Subcutaneous abdominal adipose tissue (tissue), 5 donors: ENCODE data around the gene CASP10.
"Not testable (repeated sequence)": the region's sequence is repeated elsewhere in the genome, so short reads cannot be mapped to it uniquely, and the experiment has no call there.

ENCODE experiments used
- H3K27ac ChIP-seq: one replicate; pipeline ENCODE4 v1.7.0; 2013; ENCODE audit warnings: low read depth, mild to moderate bottlenecking, inconsistent platforms, low read length, moderate library complexity
- H3K27me3 ChIP-seq, 5 donors: one replicate each; pipeline ENCODE4 v1.7.0; 2013; ENCODE audit warnings: low read length in 5 of 5, inconsistent platforms in 1 of 5; ENCODE audit not compliant: control insufficient read depth in 5 of 5, insufficient read depth in 4 of 5
- H3K36me3 ChIP-seq, 5 donors: one replicate each; pipeline ENCODE4 v1.7.0; 2013; ENCODE audit warnings: low read length in 5 of 5; ENCODE audit not compliant: control insufficient read depth in 5 of 5, insufficient read depth in 5 of 5
- H3K4me1 ChIP-seq, 5 donors: one replicate each; pipeline ENCODE4 v1.7.0; 2013; ENCODE audit warnings: low read length in 5 of 5, mild to moderate bottlenecking in 3 of 5, moderate library complexity in 1 of 5; ENCODE audit not compliant: control insufficient read depth in 5 of 5, insufficient read depth in 5 of 5
- H3K4me3 ChIP-seq, 5 donors: one replicate each; pipeline ENCODE4 v1.7.0; 2013; ENCODE audit warnings: low read length in 5 of 5, low read depth in 1 of 5
- H3K9ac ChIP-seq, 5 donors: one replicate each; pipeline ENCODE4 v1.7.0; 2013; ENCODE audit warnings: low read length in 5 of 5, mild to moderate bottlenecking in 4 of 5, moderate library complexity in 3 of 5
- H3K9me3 ChIP-seq, 5 donors: one replicate each; pipeline ENCODE4 v1.7.0; 2013; ENCODE audit warnings: low read length in 5 of 5; ENCODE audit not compliant: control insufficient read depth in 5 of 5
- donor health status: healthy.
- donor health status: healthy.
- donor health status: healthy.
- donor health status: healthy.
- donor health status: healthy.

Gene CASP10

GRCh38 chr2:201176081-201176481 is 6.9 kb upstream of the CASP10 start:
- Histone ChIP-seq H3K27me3 (no peaks in the 10 kb centered on the region), H3K27ac (no peak overlapping the region), H3K9me3 (peaks cover 0 to 6% (median 3%) of the 10 kb centered on the region in 5 donors), H3K4me3 (no peak overlapping the region), H3K9ac (no peak overlapping the region), H3K4me1 (no peaks in the 10 kb centered on the region), H3K36me3 (no peaks in the 10 kb centered on the region)

GRCh38 chr2:201180010-201180409 is 2.9 kb upstream of the CASP10 start:
- Histone ChIP-seq H3K36me3 (no peaks in the 10 kb centered on the region), H3K27ac (no peak overlapping the region), H3K4me1 (peaks cover 0 to 15% (median 9%) of the 10 kb centered on the region in 5 donors), H3K27me3 (no peaks in the 10 kb centered on the region), H3K9ac (no peak overlapping the region), H3K9me3 (no peaks in the 10 kb centered on the region), H3K4me3 (no peak overlapping the region)

GRCh38 chr2:201183365-201183727 is 405 bp downstream of the CASP10 start:
- peaks cover 0 to 34% (median 20%) of the 10 kb centered on the region in 5 donors for H3K4me1 ChIP-seq
- H3K36me3 ChIP-seq, result peaks cover 0 to 5% (median 2%) of the 10 kb centered on the region in 5 donors
- peak overlapping the region; percentile 57 to 85 (median 70) for H3K4me3 ChIP-seq
- peak overlapping the region; percentile 61 for H3K27ac ChIP-seq
- peak overlapping the region; percentile 42 to 79 (median 59) for H3K9ac ChIP-seq
- no peaks in the 10 kb centered on the region for H3K27me3 ChIP-seq
- no peaks in the 10 kb centered on the region for H3K9me3 ChIP-seq

- H3K27me3 ChIP-seq, H3K36me3 ChIP-seq, H3K9me3 ChIP-seq: not testable (repeated sequence)
- H3K27ac ChIP-seq, result peak overlapping the region; percentile 61
- H3K4me3 ChIP-seq, result peak overlapping the region; percentile 57 to 85 (median 70)
- peaks cover 0 to 34% (median 20%) of the 10 kb centered on the region in 5 donors for H3K4me1 ChIP-seq
- peak overlapping the region; percentile 52 to 73 (median 59) for H3K9ac ChIP-seq
Measured at GRCh38 chr2:201183835-201184234, 894 bp downstream of the CASP10 start.

DNA sequence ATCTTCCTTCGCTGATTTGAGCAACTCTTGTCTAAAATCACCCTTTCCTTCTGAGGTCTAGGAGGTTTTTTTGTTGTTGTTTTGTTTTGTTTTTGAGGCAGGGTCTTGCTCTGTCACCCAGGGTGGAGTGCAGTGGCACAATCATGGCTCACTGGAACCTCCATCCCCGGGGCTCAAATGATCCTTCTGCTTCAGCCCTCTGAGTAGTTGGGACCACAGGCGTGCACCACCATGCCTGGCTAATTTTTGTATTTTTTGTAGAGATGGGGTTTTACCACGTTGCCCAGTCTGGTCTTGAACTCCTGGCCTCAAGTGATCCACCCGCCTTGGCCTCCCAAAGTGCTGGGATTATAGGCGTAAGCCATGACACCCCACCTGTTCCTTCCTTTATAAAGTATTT is 1.3 kb downstream of the CASP10 start:
- peak overlapping the region; percentile 22 to 80 (median 57) for H3K4me3 ChIP-seq
- peaks cover 0 to 34% (median 20%) of the 10 kb centered on the region in 5 donors for H3K4me1 ChIP-seq
- H3K36me3 ChIP-seq, H3K9me3 ChIP-seq, H3K27me3 ChIP-seq: not testable (repeated sequence)
- peak overlapping the region; percentile 61 for H3K27ac ChIP-seq
- peak overlapping the region in 3 of 5 donors; percentile 46 to 59 (median 52) for H3K9ac ChIP-seq

DNA sequence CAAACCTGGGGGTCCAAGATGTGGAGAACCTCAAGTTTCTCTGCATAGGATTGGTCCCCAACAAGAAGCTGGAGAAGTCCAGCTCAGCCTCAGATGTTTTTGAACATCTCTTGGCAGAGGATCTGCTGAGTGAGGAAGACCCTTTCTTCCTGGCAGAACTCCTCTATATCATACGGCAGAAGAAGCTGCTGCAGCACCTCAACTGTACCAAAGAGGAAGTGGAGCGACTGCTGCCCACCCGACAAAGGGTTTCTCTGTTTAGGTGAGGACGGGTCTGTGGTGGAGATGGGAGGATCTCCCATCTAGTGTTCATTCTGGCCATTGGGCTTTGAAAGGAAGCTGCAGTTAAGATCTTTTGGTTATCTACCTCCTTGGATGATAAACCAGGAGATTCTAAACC is 2.9 kb downstream of the CASP10 start:
- peak overlapping the region in 3 of 5 donors; percentile 57 to 80 (median 66) for H3K4me3 ChIP-seq
- no peaks in the 10 kb centered on the region for H3K9me3 ChIP-seq
- peaks cover 0 to 5% (median 2%) of the 10 kb centered on the region in 5 donors for H3K36me3 ChIP-seq
- H3K4me1 ChIP-seq, result peaks cover 0 to 34% (median 20%) of the 10 kb centered on the region in 5 donors
- no peaks in the 10 kb centered on the region for H3K27me3 ChIP-seq
- H3K9ac ChIP-seq, result no peak overlapping the region
- peak overlapping the region; percentile 30 for H3K27ac ChIP-seq

DNA sequence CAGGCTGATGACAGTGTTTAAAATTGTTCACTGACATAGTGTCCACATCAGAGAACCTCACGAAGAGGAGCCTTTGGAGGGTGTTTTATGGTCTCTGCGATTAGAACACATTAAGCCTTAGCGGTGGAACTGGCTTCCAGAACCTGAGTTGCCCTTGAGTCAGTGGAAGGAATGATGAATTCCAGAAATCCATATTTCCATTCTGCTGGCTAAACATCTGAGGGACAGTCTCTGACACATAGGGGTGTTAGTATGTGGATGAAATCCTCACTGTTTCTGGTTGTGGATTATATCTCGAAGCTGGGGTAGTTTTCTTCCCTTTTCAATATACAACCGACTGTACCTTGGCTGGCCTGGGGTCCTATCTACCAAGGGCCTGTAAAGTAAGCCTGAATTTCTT is 4.0 kb downstream of the CASP10 start:
- no peak overlapping the region for H3K4me3 ChIP-seq
- H3K27me3 ChIP-seq, result no peaks in the 10 kb centered on the region
- H3K9me3 ChIP-seq, result no peaks in the 10 kb centered on the region
- peaks cover 0 to 43% (median 22%) of the 10 kb centered on the region in 5 donors for H3K4me1 ChIP-seq
- peaks cover 0 to 5% (median 2%) of the 10 kb centered on the region in 5 donors for H3K36me3 ChIP-seq
- H3K9ac ChIP-seq, result peak overlapping the region in 1 of 5 donors; percentile 10
- peak overlapping the region; percentile 18 for H3K27ac ChIP-seq

DNA sequence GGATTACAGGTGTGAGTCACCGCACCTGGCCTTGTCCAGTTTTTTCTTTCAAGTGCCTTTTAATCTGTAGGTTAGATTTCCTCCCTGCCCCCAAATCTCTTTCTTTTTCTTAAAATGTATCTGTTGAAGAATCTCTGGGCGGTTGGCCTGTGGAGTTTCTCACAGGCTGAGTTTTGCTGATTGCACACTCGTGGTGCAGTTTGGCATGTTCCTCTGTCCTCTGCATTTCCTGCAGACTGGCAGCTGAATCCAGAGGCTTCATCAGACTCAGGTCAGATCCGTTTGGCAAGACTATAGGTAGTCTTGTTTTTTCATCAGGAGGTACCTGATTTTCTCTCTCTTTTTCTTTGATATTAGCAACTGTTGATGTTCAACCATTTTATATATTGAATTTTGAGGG is 5.5 kb downstream of the CASP10 start:
- Histone ChIP-seq H3K27ac (no peak overlapping the region), H3K4me3 (no peak overlapping the region), H3K9ac (no peak overlapping the region), H3K9me3 (no peaks in the 10 kb centered on the region), H3K4me1 (peaks cover 0 to 53% (median 20%) of the 10 kb centered on the region in 5 donors), H3K36me3 (peaks cover 0 to 7% (median 4%) of the 10 kb centered on the region in 5 donors), H3K27me3 (no peaks in the 10 kb centered on the region)

DNA sequence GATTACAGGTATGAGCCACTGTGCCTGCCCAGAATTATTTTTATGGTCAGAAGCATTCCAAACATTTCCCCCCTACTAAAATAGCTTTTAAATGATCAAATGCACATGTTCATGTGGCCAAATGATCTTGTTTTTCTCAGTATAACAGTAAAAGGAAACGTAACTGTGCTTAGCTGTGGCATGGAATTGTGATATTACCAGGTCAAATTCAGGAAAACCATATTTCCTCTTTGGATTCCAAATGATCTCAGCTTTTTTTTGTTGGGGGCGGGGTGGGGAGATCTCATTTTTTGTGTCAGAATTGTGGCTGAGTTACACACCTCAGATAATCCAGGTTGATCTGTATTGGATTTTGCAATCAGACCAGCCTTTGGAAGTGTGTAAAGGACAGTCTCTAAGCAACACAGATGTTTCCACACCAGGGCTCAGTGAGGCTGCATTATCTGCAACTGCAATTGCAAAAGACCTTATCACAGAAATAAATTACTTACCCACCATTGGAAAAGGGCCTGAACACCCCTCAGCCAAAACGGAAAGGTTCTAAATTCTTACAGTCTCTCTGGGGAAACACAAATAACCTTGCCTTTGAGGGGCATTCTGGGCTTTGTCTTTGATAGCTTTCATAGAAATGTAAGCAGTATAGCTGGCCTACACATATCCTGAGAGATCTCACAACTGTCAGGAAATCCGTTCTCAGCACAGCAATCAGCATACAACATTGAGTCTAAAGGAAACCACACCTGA is 8.4 kb downstream of the CASP10 start:
- H3K4me1 ChIP-seq, result peaks cover 0 to 47% (median 4%) of the 10 kb centered on the region in 5 donors
- H3K27ac ChIP-seq, result peak overlapping the region; percentile 7
- H3K36me3 ChIP-seq, result peaks cover 3 to 19% (median 12%) of the 10 kb centered on the region in 5 donors
- H3K4me3 ChIP-seq, result no peak overlapping the region
- H3K9me3 ChIP-seq, result no peaks in the 10 kb centered on the region
- no peak overlapping the region for H3K9ac ChIP-seq
- no peaks in the 10 kb centered on the region for H3K27me3 ChIP-seq

DNA sequence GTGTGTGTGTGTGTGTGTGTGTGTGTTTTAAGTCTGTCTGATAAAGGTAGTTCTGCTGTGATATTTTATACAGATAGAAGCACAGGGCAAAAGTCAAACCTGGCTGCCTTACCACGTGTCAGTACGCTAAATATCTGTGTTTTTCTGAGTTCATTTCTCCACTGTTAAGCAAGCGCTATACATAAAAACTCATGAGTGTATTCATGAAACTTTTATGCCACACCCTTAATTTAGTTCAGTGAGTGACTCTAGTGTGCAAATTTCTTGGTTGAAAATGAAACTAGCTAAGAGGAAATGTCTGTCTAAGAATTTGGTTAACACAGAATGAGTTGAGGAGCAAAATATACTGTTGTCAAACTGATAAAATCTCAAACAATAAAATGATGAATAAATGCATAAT is 11.2 kb downstream of the CASP10 start:
- Histone ChIP-seq H3K36me3 (peaks cover 3 to 20% (median 12%) of the 10 kb centered on the region in 5 donors), H3K27me3 (no peaks in the 10 kb centered on the region), H3K9ac (peak overlapping the region in 1 of 5 donors; percentile 16), H3K4me3 (no peak overlapping the region), H3K27ac (peak overlapping the region; percentile 46), H3K4me1 (peaks cover 0 to 39% (median 3%) of the 10 kb centered on the region in 5 donors), H3K9me3 (no peaks in the 10 kb centered on the region)
